H1 (cell line): Measurements from ENCODE around the gene NXPE1.

Experiments
- ATF2 ChIP-seq: IDR thresholded peaks from 2 replicates; pipeline ENCODE4 v1.6.1; 2012; ENCODE audit warnings: low read length, inconsistent platforms
- CTCF ChIP-seq, 3 experiments: IDR thresholded peaks; 1 replicate in 2 of 3; 2 replicates in 1 of 3; pipeline versions ENCODE4 v1.5.1 to v1.6.1; 2011; ENCODE audit warnings: low read length in 3 of 3, mild to moderate bottlenecking in 3 of 3, inconsistent platforms in 2 of 3, low read depth in 1 of 3, moderate library complexity in 1 of 3; ENCODE audit not compliant: insufficient read depth in 1 of 3; ENCODE audit errors: control extremely low read depth in 1 of 3
- EP300 ChIP-seq, 2 experiments: IDR thresholded peaks; 1 replicate in 1 of 2; 2 replicates in 1 of 2; pipeline ENCODE4 v1.6.1; 2011 to 2012; ENCODE audit warnings: low read depth in 2 of 2, low read length in 2 of 2, mild to moderate bottlenecking in 2 of 2, borderline replicate concordance in 1 of 2, inconsistent platforms in 1 of 2, moderate library complexity in 1 of 2
- EZH2 ChIP-seq: fragments of 200-600 bp; sonication (generic); IDR thresholded peaks from 2 replicates; pipeline ENCODE4 v1.7.1; 2012; ENCODE audit warnings: low read depth, mild to moderate bottlenecking, moderate library complexity, low read length, inconsistent platforms; ENCODE audit not compliant: severe bottlenecking
- HDAC2 ChIP-seq, 2 experiments: fragments of 300-600 bp in 1 of 2; sonication (generic) in 1 of 2; IDR thresholded peaks; 2 replicates each; pipeline ENCODE4 v1.6.1; 2011 to 2012; ENCODE audit warnings: low read depth in 2 of 2, low read length in 2 of 2, mild to moderate bottlenecking in 2 of 2, moderate library complexity in 2 of 2, borderline replicate concordance in 1 of 2, inconsistent platforms in 1 of 2
- POLR2A ChIP-seq, 2 experiments: IDR thresholded peaks; 1 replicate in 1 of 2; 2 replicates in 1 of 2; pipeline ENCODE4 v1.6.1; 2011; ENCODE audit warnings: low read depth in 2 of 2, low read length in 2 of 2, mild to moderate bottlenecking in 2 of 2; ENCODE audit errors: control extremely low read depth in 1 of 2
- POLR2AphosphoS5 ChIP-seq: IDR thresholded peaks from 2 replicates; pipeline ENCODE4 v1.6.1; 2011; ENCODE audit warnings: low read depth, low read length
- RNF2 ChIP-seq: fragments of 200-900, 300-1000 bp; sonication (generic); IDR thresholded peaks from 2 replicates; pipeline ENCODE4 v1.7.1; 2016; ENCODE audit warnings: borderline replicate concordance, low read depth, mild to moderate bottlenecking, antibody characterized with exemption, low read length; ENCODE audit not compliant: poor library complexity, severe bottlenecking; ENCODE audit errors: missing control alignments
- RXRA ChIP-seq: IDR thresholded peaks from 2 replicates; pipeline ENCODE4 v1.6.1; 2011; ENCODE audit warnings: low read depth, mild to moderate bottlenecking, low read length, moderate library complexity; ENCODE audit not compliant: insufficient read depth
- SIN3A ChIP-seq, 2 experiments: IDR thresholded peaks in 1 of 2; conservative IDR thresholded peaks in 1 of 2; 2 replicates each; pipeline ENCODE4 v1.6.1; 2011 to 2012; ENCODE audit warnings: low read length in 2 of 2, improper control_type of control experiment in 1 of 2, low read depth in 1 of 2, mild to moderate bottlenecking in 1 of 2

GRCh38 chr11:114606003-114606801, 46.5 kb upstream of the NXPE1 start:
- TF ChIP-seq CTCF (IDR thresholded peaks at IDR 0.05; ENCODE audit: control extremely low read depth in 1 of 3, insufficient read depth in 1 of 3, low read depth in 1 of 3, low read length in 3 of 3) = no peak
- no peak for TF ChIP-seq EZH2
- TF ChIP-seq RXRA = no peak
- no peak for TF ChIP-seq RNF2
- TF ChIP-seq HDAC2 (IDR thresholded peaks at IDR 0.05; ENCODE audit: borderline replicate concordance in 1 of 2, low read depth in 2 of 2, low read length in 2 of 2) = no peak
- no peak for TF ChIP-seq SIN3A (conservative IDR thresholded peaks at IDR 0.05 in 1 of 2, IDR thresholded peaks at IDR 0.05 in 1 of 2; ENCODE audit: low read depth in 1 of 2, low read length in 2 of 2)
- no peak for TF ChIP-seq POLR2AphosphoS5
- no peak for TF ChIP-seq POLR2A (IDR thresholded peaks at IDR 0.05; ENCODE audit: control extremely low read depth in 1 of 2, low read depth in 2 of 2, low read length in 2 of 2)
- no peak for TF ChIP-seq ATF2
- no peak for TF ChIP-seq EP300 (IDR thresholded peaks at IDR 0.05; ENCODE audit: borderline replicate concordance in 1 of 2, low read depth in 2 of 2, low read length in 2 of 2)
